Airway epithelial cell (primary cell): Measurements from ENCODE around the gene SMCO2. TPM values are rescaled to one million over a fixed set of nuclear protein-coding genes. Genes with fewer than 3 reads are reported as not detected.

Experiments
- total RNA-seq: library from RNA; depleted of rRNA; stranded (reverse); fragments of >200 nt; gene quantifications from 2 replicates; pipeline ENCODE4 v1.2.3, GENCODE V29; 2015

SMCO2 gene
- 0.56 TPM in 1 of 2 replicates, not detected in the other for total RNA-seq

DNA sequence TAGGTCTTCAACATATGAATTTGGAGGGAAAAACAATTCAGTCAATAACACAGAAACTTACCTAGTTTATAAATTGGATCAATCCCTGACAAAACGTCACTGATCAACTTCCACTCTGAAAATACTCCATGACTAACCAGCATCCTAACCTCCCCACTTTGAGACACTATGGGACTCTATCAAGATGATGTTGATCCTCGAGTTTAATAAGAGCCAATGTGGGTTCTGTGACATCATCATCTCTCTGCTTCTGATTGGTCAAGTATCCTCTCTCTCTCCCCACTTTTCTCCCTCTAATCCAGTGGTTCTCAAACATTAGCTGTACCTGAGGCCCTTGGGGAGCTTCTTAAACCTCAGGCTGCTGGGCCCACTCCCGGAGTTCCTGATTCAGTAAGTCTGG lies at the start of gene SMCO2:
TSS of gene SMCO2 (plus strand) at position 301 of the 400 bp plus-strand sequence. CDS start 23,896 bp downstream, outside the sequence.

DNA sequence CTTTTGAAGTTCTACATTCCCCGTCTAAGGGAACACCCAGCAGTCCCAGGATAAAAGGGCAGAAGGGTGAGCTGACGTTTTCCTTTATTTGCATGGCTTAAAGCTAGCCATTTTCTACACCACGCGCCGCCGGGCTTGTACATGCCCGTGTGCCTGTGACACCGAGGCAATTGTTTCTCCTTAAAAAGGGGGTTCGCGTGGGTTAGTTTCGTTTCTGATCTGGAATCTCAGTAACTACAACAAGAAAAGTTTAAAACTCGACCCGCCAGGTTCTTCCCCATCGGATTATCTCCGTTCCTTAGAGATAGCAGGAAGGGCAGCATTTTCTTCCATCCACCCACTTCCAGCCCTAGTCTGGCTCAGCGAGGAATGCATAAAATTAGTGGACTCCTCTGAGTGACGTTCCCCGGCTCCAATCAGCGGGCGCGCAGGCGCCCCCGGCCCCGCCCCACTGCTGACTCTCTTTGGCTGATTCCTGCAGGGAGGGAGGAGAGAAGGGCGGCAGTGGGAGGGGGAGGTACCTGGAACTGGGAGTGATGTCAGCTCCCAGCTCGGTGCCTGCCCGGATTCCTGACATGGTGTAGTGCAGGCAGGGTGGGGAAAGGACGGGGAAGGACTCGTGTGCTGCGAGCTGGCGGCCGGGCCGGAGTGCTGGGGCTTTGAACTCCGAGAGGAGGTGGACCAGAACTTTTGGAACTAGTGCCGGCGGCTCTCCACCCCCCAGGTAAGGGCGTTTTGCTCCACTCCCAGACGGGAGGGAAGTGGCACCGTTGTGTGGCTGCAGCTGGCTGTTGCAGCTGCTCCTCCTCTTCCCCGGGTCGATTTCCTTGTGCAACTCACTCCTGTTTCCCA lies 77.3 kb downstream of the SMCO2 start, which contains the start of gene PPFIBP1:
TSS of gene PPFIBP1 (plus strand) at position 565 of the 852 bp plus-strand sequence. CDS start 109,191 bp downstream, outside the sequence.

Other genes with a start within 250 kb of the SMCO2 start
- gene STK38L, start 202.4 kb upstream of the SMCO2 start, total RNA-seq: 33.6 and 38.9 TPM in 2 replicates
- gene BMAL2, start 113.9 kb upstream of the SMCO2 start, total RNA-seq: 30.8 and 47.3 TPM in 2 replicates
- 36.2 and 44.0 TPM in 2 replicates for gene PPFIBP1, start 77.5 kb downstream of the SMCO2 start, total RNA-seq
- gene REP15, start 249.7 kb downstream of the SMCO2 start, total RNA-seq: 0.78 TPM in 1 of 2 replicates, not detected in the other